Activated T-helper 1 cell treated with anti-CD3 and anti-CD28 coated beads, Interleukin-12 subunit alpha, Interleukin-12 subunit beta, Interleukin-2, Interleukin-4 antibody, amounts not matched to agents 30 ng/mL and 10 ng/mL and 1 ng/mL, durations not matched to agents 14 hours and 24 hours and 36 hours (primary cell): ENCODE data around the gene DESI1. TPM values are rescaled to one million over a fixed set of nuclear protein-coding genes. Genes with fewer than 3 reads are reported as not detected.

Source experiments
- DNase-seq: peaks from one replicate; pipeline ENCODE4 v3.0.0; 2021; ENCODE audit warnings: low spot score
- H3K27ac Mint-ChIP-seq: one replicate; pipeline ENCODE4 v1.8.0; 2021; ENCODE audit warnings: mild to moderate bottlenecking, mixed read lengths
- H3K27me3 Mint-ChIP-seq: one replicate; pipeline ENCODE4 v1.8.0; 2022; ENCODE audit warnings: mild to moderate bottlenecking, moderate library complexity, mixed read lengths; ENCODE audit not compliant: insufficient read depth
- H3K36me3 Mint-ChIP-seq: one replicate; pipeline ENCODE4 v1.8.0; 2021; ENCODE audit warnings: low read depth, mixed read lengths
- H3K4me1 Mint-ChIP-seq: one replicate; pipeline ENCODE4 v1.8.0; 2021; ENCODE audit warnings: low read depth, mixed read lengths
- H3K4me3 Mint-ChIP-seq: one replicate; pipeline ENCODE4 v1.8.0; 2021; ENCODE audit warnings: mild to moderate bottlenecking, moderate library complexity, mixed read lengths
- H3K9me3 Mint-ChIP-seq: one replicate; pipeline ENCODE4 v1.8.0; 2021; ENCODE audit warnings: mixed read lengths
- intact Hi-C: fragments of 100-400 bp; cut with micrococcal nuclease; formaldehyde crosslinking; loops from one replicate; pipeline ENCODE4 v1.15.1; 2024
- total RNA-seq: library from RNA; stranded (reverse); gene quantifications from 2 replicates; pipeline ENCODE4 v1.2.3, GENCODE V29; 2022

DESI1 gene
- total RNA-seq, 1 donor from 2014 or later = 84.8 TPM

GRCh38 chr22:41621911-41622179 lies 1.0 kb upstream of the DESI1 start:
- Mint-ChIP-seq H3K9me3 (no peaks in the 10 kb centered on the region), H3K27ac (peak overlapping the region; percentile 94), H3K27me3 (no peaks in the 10 kb centered on the region), H3K4me1 (peaks cover 44% of the 10 kb centered on the region), H3K36me3 (peaks cover 30% of the 10 kb centered on the region), H3K4me3 (peak overlapping the region; percentile 93)
- no peak for DNase-seq
- intact Hi-C loops = loop anchor here (1.0 to 10.0 kb wide), 15 partner anchors 18 to 671 kb away; partner anchors contain the start of genes NAGA, PHETA2, PHF5A and POLR3H

- Mint-ChIP-seq H3K4me1 (peaks cover 50% of the 10 kb centered on the region), H3K4me3 (peak within 1 kb of the TSS; percentile 93), H3K27ac (peak within 1 kb of the TSS; percentile 94), H3K9me3 (no peaks in the 10 kb centered on the region), H3K36me3 (peaks cover 29% of the 10 kb centered on the region), H3K27me3 (no peaks in the 10 kb centered on the region)
- peak; percentile 97 for DNase-seq
- intact Hi-C loops = loop anchor here (1.0 to 10.0 kb wide), 15 partner anchors 17 to 670 kb away; partner anchors contain the start of genes NAGA, PHETA2, PHF5A and POLR3H
Observed at GRCh38 chr22:41621099-41621910, 462 bp upstream of the DESI1 start, which contains the start of gene XRCC6. TSS of gene XRCC6 (plus strand) at chr22:41621295. CDS start at chr22:41622005, 710 bp downstream.

GRCh38 chr22:41619979-41620588 lies 759 bp downstream of the DESI1 start:
- peaks cover 26% of the 10 kb centered on the region for H3K36me3 Mint-ChIP-seq
- intact Hi-C loops = loop anchor here (2.0 to 10.0 kb wide), 3 partner anchors 161 to 455 kb away; partner anchors contain the start of genes NAGA, PHETA2, SMDT1 and SREBF2
- H3K27me3 Mint-ChIP-seq = no peaks in the 10 kb centered on the region

GRCh38 chr22:41613456-41613855 lies 7.4 kb downstream of the DESI1 start:
- Mint-ChIP-seq H3K27me3 (no peaks in the 10 kb centered on the region), H3K4me1 (peaks cover 23% of the 10 kb centered on the region), H3K27ac (no peak overlapping the region), H3K4me3 (no peak overlapping the region), H3K9me3 (no peaks in the 10 kb centered on the region), H3K36me3 (peaks cover 28% of the 10 kb centered on the region)
- intact Hi-C loops = no loop called here
- DNase-seq = no peak

More at GRCh38 chr22:41619979-41620588, 759 bp downstream of the DESI1 start:
- peaks cover 51% of the 10 kb centered on the region for H3K4me1 Mint-ChIP-seq
- H3K9me3 Mint-ChIP-seq = no peaks in the 10 kb centered on the region
- peak; percentile 33 for DNase-seq
- H3K4me3 Mint-ChIP-seq = peak overlapping the region; percentile 93
- peak overlapping the region; percentile 94 for H3K27ac Mint-ChIP-seq

GRCh38 chr22:41612603-41613306 lies 8.1 kb downstream of the DESI1 start:
- Mint-ChIP-seq H3K27me3 (no peaks in the 10 kb centered on the region), H3K36me3 (peaks cover 32% of the 10 kb centered on the region), H3K4me1 (peaks cover 16% of the 10 kb centered on the region), H3K9me3 (no peaks in the 10 kb centered on the region), H3K4me3 (no peak overlapping the region), H3K27ac (no peak overlapping the region)
- DNase-seq = no peak
- intact Hi-C loops = no loop called here

GRCh38 chr22:41608386-41608785 lies 12.5 kb downstream of the DESI1 start:
- Mint-ChIP-seq H3K27me3 (peaks cover 2% of the 10 kb centered on the region), H3K27ac (no peak overlapping the region), H3K36me3 (peaks cover 59% of the 10 kb centered on the region), H3K4me3 (no peak overlapping the region), H3K9me3 (no peaks in the 10 kb centered on the region), H3K4me1 (peaks cover 25% of the 10 kb centered on the region)
- no peak for DNase-seq
- intact Hi-C loops = no loop called here

- Mint-ChIP-seq H3K36me3 (peaks cover 75% of the 10 kb centered on the region), H3K27me3 (peaks cover 9% of the 10 kb centered on the region), H3K4me1 (peaks cover 44% of the 10 kb centered on the region), H3K4me3 (no peak overlapping the region), H3K27ac (peak overlapping the region; percentile 62), H3K9me3 (no peaks in the 10 kb centered on the region)
- intact Hi-C loops = loop anchor here (1.0 to 5.0 kb wide), 4 partner anchors 14 to 1142 kb away; partner anchors contain the start of genes DESI1, TEF and XRCC6
- peak; percentile 66 for DNase-seq
Observed at GRCh38 chr22:41603873-41604332, 16.9 kb downstream of the DESI1 start.

GRCh38 chr22:41600976-41601375 lies 19.9 kb downstream of the DESI1 start:
- no peak overlapping the region for H3K4me3 Mint-ChIP-seq
- H3K27me3 Mint-ChIP-seq = peaks cover 9% of the 10 kb centered on the region
- no peaks in the 10 kb centered on the region for H3K9me3 Mint-ChIP-seq
- H3K36me3 Mint-ChIP-seq = peaks cover 53% of the 10 kb centered on the region
- peaks cover 57% of the 10 kb centered on the region for H3K4me1 Mint-ChIP-seq
- intact Hi-C loops = loop anchor here (5.0 kb wide), 1 partner anchor 1139 kb away; no protein-coding TSS in a partner anchor
- DNase-seq = no peak
- H3K27ac Mint-ChIP-seq = no peak overlapping the region

- no peaks in the 10 kb centered on the region for H3K9me3 Mint-ChIP-seq
- H3K27ac Mint-ChIP-seq = no peak overlapping the region
- DNase-seq = no peak
- H3K4me1 Mint-ChIP-seq = peaks cover 39% of the 10 kb centered on the region
- intact Hi-C loops = no loop called here
- peaks cover 9% of the 10 kb centered on the region for H3K27me3 Mint-ChIP-seq
- no peak overlapping the region for H3K4me3 Mint-ChIP-seq
- H3K36me3 Mint-ChIP-seq = peaks cover 35% of the 10 kb centered on the region
Observed at GRCh38 chr22:41598891-41599635, 21.8 kb downstream of the DESI1 start.

GRCh38 chr22:41598081-41598480 lies 22.8 kb downstream of the DESI1 start:
- Mint-ChIP-seq H3K9me3 (no peaks in the 10 kb centered on the region), H3K4me3 (no peak overlapping the region), H3K27ac (no peak overlapping the region), H3K4me1 (peaks cover 29% of the 10 kb centered on the region), H3K36me3 (peaks cover 26% of the 10 kb centered on the region), H3K27me3 (peaks cover 7% of the 10 kb centered on the region)
- intact Hi-C loops = no loop called here
- DNase-seq = no peak

- H3K36me3 Mint-ChIP-seq = peaks cover 21% of the 10 kb centered on the region
- H3K27ac Mint-ChIP-seq = no peak overlapping the region
- no peak for DNase-seq
- intact Hi-C loops = no loop called here
- H3K4me3 Mint-ChIP-seq = no peak overlapping the region
- H3K27me3 Mint-ChIP-seq = peaks cover 6% of the 10 kb centered on the region
- peaks cover 25% of the 10 kb centered on the region for H3K4me1 Mint-ChIP-seq
- H3K9me3 Mint-ChIP-seq = no peaks in the 10 kb centered on the region
Observed at GRCh38 chr22:41597635-41597953, 23.2 kb downstream of the DESI1 start.
